Stimulated activated naive CD4-positive, alpha-beta T cell (primary cell): ENCODE results near the gene ABCA2.

Experiments
- DNase-seq, 6 experiments: peaks; one replicate each; lab custom pipeline; 2025; lab: John Stamatoyannopoulos, UW

ABCA2 gene

DNA sequence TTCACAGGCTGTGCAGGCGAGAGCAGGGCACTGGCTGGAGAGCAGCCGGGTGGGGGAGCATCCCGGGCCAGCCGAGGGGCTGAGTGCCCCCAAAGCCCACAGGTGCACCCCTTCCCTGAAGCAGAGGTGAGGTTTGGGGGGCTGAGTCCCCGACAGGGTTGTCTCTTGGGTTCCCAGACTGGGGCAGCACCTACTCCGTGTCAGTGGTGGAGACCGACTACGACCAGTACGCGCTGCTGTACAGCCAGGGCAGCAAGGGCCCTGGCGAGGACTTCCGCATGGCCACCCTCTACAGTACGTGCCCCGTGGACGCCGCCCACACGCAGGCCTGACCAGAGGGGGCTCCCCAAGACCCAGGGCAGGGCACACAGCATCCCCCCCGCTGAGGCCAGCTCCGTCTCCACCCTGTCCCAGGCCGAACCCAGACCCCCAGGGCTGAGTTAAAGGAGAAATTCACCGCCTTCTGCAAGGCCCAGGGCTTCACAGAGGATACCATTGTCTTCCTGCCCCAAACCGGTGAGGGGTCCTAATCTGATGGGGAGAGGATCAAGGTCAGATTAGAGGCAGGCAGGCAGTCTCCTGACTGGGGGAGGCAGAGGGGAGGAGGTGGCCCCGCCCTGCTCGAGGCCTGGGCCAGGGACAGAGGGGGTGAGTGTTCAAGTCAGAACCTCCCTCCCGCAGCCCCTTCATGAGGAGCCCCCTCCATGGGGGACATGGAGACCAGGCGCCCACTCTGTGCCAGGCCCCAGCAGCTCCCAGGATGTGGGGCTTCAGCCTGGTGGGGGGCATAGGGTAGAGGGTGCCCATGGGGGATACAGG lies 48.1 kb downstream of the ABCA2 start:
- DNase-seq, result no peak

DNA sequence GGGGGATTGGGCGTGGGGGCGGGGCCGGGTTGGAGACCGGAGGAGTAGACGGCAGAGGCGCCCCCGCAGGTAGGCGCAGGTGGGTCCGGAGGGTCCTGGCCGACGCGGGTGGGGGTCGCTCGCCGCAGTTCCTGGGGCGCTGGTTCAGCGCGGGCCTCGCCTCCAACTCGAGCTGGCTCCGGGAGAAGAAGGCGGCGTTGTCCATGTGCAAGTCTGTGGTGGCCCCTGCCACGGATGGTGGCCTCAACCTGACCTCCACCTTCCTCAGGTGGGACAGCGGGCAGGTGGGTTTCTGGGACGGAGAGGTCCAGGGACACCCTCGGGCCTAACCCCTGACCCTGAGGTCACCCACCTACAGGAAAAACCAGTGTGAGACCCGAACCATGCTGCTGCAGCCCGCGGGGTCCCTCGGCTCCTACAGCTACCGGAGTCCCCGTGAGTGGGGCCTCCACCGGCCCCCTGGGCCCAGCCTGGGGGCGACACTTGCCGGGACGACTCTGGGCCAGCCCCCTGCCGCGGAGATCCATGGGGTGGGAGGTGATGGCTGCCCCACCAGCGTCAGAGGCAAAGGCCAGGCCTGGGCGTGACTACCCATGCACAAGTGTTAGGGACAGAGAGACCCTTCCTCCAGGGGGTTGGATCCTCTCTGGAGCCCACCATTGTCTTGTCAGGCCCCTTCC lies 49.0 kb downstream of the ABCA2 start:
- no peak for DNase-seq

DNA sequence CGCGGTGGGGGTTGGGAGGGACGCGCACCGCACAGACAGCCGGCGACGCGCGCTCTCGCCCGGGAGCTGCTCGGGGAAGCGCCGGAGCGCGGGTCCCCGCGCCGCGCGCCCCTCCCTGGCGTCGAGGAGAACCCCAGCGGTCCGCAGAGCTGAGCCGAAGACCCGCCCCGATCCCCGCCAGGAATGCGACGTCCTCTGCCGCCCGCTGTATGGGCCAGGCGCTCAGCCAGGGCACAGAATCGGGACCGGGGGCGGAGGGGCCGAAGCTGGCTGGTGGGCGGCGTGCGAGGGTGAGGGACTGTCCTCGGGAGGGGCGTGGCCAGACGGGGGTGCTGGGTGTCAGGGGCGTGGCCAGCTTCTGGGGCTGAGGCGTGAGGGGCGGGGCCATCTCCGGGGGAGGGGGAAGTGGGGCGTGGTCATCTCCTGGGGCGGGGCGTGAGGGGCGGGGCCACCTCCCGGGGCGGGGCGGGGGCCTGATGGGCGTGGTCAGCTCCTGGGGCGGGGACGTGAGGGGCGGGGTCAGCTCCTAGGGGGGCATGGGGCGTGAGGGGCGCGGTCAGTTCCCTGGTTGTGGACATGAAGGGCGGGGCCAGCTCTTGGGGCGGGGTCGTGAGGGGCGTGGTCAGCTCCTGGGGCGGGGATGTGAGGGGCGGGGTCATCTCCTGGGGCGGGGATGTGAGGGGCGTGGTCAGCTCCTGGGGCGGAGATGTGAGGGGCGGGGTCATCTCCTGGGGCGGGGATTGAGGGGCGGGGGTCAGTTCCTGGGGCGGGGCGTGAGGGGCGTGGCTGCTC lies 49.8 kb downstream of the ABCA2 start:
- DNase-seq, result peak; percentile 16 to 83 (median 66)

GRCh38 chr9:136977649-136978072 lies 50.4 kb downstream of the ABCA2 start:
- no peak for DNase-seq

- DNase-seq, result no peak
Observed at GRCh38 chr9:136977223-136977622, 50.8 kb downstream of the ABCA2 start, which contains the start of gene PTGDS. Gene PTGDS, plus strand, starts transcription at chr9:136977504. Its CDS starts 75 bp downstream, at chr9:136977579.

DNA sequence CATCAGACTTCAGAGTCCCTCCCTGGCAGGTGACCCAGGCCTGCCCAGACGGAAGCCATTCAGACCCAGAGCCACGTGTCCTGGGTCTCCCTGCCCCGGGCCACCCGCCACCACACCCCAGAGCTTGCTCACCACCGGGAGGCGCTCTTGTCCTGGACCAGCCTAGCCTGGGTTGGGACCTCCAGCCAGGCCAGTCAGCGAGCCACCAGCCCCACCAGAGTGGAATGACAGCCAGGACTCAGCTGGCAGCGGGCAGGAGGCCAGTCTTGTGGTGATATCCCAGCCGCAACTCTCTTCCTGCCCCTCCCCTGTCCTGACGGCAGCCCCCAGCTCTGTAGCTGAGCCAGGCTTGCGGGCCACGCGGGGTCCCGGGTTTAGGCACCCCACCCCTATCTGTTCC lies 52.4 kb downstream of the ABCA2 start:
- no peak for DNase-seq

DNA sequence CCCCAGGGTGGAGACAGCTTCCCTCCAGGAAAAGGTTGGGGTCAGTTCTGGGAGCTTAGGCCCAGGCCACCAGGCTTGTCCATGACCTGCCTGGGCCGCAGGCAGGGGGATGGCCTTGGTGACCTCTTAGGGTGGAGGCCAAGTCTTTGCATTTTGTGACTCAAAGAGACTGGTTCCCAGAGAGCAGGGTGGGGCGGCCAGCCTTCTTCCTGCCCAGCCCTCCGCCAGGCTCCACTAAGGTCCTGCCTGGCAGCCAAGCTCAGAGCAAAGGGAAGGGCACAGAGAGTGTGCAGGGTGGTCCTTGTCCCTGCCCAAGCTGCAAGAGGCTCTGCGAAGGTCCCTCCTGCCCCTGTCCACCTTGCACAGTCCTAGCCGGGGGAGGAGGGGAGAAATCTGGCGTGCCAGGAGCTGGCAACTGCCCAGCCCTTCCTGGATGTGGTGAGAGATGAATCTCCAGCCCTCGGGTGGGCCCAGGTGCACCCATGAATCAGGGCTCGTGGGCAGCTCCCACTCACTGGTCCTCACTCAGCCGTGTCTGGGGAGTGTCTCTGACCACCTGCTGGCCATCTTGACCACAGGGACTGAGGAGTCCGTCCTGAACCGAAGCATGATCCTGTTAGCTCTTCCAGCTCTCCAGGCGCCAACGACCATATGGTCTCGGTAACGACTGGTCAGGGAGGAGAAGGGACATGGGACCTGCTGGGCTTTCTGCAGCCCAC lies 53.1 kb downstream of the ABCA2 start:
- no peak for DNase-seq

DNA sequence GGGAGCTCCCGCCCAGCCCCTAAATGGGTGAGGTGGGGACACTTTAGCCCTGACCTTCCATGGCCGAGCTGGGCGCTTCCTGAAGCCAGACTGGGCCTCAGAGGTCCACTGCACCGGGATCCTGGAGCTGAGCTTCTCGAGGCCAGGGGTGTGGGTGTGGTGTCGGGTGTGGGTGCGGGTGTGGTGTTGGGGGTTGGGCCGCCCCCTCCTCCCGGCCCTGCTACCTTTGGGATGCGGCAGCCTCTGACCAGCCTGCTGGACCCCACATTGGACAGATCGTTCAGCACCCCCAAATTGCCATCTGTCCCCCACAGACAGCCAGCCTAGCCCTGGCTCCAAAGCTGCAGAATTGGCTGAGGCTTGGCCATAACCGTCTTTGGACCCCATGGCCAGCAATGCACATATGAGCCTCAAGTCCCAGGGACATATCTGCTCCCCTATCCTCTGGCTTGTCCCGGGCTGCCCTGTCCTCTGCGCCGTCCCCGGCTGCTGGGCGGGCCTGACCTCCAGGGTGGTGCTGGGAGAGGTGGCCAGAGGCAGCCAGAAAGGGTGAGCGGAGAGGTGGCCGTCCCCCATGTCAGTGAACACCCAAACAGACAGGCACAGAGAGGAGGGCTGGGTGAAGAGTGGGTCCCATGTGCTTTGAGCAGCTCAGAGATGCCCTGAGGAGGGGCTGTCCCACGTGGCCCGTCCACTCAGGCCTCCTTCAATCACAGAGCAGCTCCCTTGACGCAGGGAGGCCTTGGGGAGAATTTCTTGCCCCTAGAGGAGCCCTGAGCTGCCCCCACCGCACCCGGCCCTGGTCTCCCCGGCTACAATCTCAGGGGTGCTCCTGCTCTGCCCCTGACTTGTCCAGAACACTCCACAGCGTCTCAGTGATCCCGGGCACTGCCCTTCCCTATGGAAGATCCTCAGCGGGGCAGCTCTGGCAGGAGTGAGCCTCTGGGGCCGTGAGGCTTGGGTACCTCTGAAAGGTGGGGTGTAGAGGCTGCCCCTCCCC lies 54.1 kb downstream of the ABCA2 start:
- no peak for DNase-seq

DNA sequence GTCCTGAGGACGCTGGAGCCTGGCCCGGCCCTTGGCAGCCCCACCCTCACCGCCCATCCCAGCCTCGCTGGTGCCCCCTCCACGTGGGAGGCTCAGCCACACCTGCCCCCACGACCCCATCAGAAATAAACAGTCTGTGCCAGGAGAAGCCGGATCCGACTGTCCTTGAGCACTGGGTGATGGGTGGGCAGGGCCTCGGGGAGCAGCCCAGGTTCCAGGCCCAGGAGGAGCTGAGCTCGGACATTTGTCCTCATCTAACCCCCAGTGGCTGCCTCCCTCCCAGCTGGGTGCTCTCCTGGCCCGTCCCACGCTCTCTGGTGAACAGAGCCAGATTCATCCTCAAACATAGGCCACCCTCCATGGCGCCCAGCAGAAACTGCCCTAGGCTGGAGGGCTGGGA lies 55.3 kb downstream of the ABCA2 start:
- DNase-seq, result no peak

- no peak for DNase-seq
Observed at GRCh38 chr9:136972335-136972734, 55.7 kb downstream of the ABCA2 start.

DNA sequence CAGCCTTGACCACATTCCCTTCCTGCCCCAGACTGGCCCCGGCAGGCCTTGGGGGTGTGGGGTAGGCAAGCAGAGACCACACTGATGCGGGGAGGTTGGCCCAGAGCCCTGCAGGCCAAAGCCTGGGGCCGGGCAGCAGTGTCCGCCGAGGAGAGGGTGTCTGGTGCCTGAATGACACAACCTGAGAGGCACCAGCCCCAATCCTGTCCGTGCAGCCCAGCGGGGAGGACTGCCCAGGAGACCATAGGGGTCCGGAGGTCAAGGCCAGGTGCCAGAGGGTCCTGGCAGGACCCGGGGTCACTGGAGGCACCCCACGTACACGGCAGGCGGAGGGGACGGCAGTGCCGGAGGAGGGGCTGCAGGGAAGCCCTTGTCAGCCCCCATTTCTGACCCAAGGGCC lies 56.3 kb downstream of the ABCA2 start:
- no peak for DNase-seq

GRCh38 chr9:136970361-136970760 lies 57.7 kb downstream of the ABCA2 start:
- DNase-seq, result no peak

DNA sequence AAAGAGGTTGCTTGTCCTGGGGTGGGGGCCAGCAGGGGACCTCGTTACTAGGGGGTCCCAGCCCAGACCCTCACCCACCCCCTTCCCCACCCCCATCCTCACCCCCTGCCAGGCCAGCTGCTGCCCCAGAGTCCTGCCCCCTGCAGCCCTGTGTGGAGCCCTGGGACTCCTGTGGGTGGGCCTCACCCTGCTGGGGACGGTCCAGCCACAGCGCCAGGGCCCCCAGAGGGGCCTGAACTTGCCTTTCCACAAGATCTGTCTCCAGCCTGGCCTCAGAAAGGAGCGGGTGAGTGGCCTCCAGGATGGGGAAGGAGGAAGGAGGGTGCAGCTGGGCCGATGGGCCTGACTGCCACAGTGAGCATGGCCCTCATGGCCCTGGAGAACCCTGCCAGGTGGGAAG lies 58.3 kb downstream of the ABCA2 start:
- no peak for DNase-seq

GRCh38 chr9:136969150-136969549 lies 58.9 kb downstream of the ABCA2 start:
- no peak for DNase-seq

GRCh38 chr9:136968333-136969127 lies 59.5 kb downstream of the ABCA2 start:
- DNase-seq, result no peak

DNA sequence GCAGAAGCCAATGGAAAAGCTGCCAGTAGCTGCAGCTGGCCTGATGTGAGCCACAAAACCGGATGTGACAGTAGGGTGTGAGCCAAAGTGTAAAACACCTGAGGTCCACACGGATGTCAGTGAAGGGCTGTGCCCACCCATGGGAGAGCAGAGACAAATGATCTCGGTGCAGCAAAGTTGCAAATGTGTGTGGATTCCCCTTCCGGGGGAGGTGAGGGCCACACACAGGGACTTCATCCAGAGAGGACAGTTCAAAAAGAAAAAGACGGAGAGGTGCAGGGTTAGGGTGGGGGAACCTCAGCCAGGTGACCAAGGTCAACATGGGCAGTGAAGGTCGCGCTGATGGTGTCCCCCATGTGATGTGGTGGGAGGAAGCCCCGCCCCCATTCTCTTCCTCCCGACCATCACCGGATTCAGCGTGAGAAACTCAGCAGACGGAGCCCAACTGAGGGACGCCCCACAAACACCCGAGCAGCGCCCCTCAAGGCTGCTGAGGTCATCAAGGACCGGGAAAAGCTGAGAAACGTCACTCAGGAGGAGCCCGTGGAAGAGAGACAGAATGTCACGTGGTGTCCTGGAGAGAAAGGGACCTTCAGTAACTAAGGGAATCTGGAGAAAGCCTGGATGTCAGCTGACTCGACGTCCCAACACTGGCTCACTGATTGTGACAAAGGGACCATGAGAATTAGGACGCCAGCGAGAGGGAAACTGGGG lies 62.1 kb downstream of the ABCA2 start:
- DNase-seq, result no peak

DNA sequence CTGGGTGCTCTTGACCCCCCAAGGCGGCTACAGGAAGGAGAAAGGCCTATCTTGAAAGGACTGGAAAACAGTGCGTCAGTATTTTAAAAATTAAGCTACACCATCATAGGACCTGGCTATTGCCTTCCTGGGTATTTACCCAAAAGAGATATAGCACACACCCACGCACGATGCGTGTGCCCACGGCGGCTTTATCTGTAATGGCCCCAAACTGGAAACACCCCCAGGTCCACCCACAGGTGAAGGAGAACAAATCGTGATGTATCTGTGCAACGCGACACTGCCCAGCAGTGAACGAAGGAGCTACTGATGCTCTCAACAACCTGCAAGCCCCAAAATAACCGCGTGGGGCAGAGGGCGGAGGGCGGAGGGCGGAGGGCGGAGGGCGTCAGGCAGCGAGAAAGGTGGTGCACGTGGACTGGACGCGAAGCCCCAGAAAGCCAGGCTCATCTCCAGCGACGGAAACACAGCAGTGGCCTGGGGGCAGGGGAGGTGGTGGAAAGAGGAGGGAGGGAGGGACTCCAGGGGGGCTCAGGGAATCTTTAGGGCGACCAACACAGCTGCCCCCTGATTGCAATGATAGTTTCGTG lies 63.1 kb downstream of the ABCA2 start:
- no peak for DNase-seq

GRCh38 chr9:136964171-136964689 lies 63.8 kb downstream of the ABCA2 start:
- DNase-seq, result no peak

DNA sequence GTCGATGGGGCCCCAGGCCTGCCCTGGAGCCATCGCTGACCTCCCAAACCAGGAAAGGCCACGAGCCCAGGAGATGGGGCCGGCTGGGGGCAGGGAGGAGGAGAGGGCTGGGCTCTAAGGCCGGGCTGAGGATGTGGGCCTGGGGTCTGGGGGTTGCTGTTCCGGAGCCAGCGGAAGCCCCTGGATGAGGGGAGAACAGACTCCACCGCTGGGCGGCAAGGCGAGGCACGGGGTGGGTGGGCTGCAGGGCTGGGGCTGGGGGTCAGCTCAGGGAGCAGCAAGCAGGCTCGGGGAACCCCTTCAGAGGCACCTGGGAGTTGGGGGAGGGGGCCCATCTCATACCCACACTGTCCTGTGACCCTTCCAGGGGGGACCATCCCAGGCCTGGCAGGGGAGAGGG lies 64.3 kb downstream of the ABCA2 start:
- DNase-seq, result no peak
